Smooth muscle cell (in vitro differentiated cells): ENCODE results near the gene CNDP1. TPM values are rescaled to one million over a fixed set of nuclear protein-coding genes. Genes with fewer than 3 reads are reported as not detected.

Source experiments
- DNase-seq: peaks from one replicate; lab custom pipeline; 2025; ENCODE audit not compliant: unreplicated experiment; lab: John Stamatoyannopoulos, UW
- H2AFZ ChIP-seq: fragments of 200-600 bp; sonication (generic); 2 replicates; pipeline ENCODE4 v1.6.0; 2016; ENCODE audit warnings: antibody characterized with exemption, low read depth, mild to moderate bottlenecking
- H3F3A ChIP-seq: fragments of 200-600 bp; sonication (generic); 2 replicates; pipeline ENCODE4 v1.6.0; 2017; ENCODE audit warnings: antibody characterized with exemption, low read depth
- H3K27ac ChIP-seq: fragments of 200-600 bp; sonication (generic); 2 replicates; pipeline ENCODE4 v1.5.1; 2016; ENCODE audit warnings: low read depth, mild to moderate bottlenecking
- H3K27me3 ChIP-seq: fragments of 200-600 bp; sonication (generic); 2 replicates; pipeline ENCODE4 v1.6.1; 2016; ENCODE audit warnings: low read depth, mild to moderate bottlenecking
- H3K36me3 ChIP-seq: fragments of 200-600 bp; sonication (generic); 2 replicates; pipeline ENCODE4 v1.5.1; 2016; ENCODE audit warnings: low read depth
- H3K4me1 ChIP-seq: fragments of 200-600 bp; sonication (generic); 2 replicates; pipeline ENCODE4 v1.5.1; 2016; ENCODE audit warnings: low read depth
- H3K4me2 ChIP-seq: fragments of 200-600 bp; sonication (generic); 2 replicates; pipeline ENCODE4 v1.6.0; 2016; ENCODE audit warnings: mild to moderate bottlenecking
- H3K4me3 ChIP-seq: fragments of 200-600 bp; sonication (generic); 2 replicates; pipeline ENCODE4 v1.5.1; 2016; ENCODE audit warnings: mild to moderate bottlenecking
- H3K79me2 ChIP-seq: fragments of 200-600 bp; sonication (generic); 2 replicates; pipeline ENCODE4 v1.6.0; 2016; ENCODE audit warnings: low read depth, mild to moderate bottlenecking
- H3K9ac ChIP-seq: fragments of 200-600 bp; sonication (generic); 2 replicates; pipeline ENCODE4 v1.6.0; 2016; ENCODE audit warnings: low read depth
- H3K9me3 ChIP-seq: fragments of 200-600 bp; sonication (generic); replicated peaks from 2 replicates; pipeline ENCODE4 v1.5.1; 2016; ENCODE audit warnings: low read depth
- H4K20me1 ChIP-seq: fragments of 200-600 bp; sonication (generic); 2 replicates; pipeline ENCODE4 v1.6.0; 2016; ENCODE audit warnings: low read depth
- WGBS: methylation state at CpG from one replicate; pipeline ENCODE4 v1.1.7; 2016; ENCODE audit warnings: low lambda C conversion rate; 5-methylcytosine and 5-hydroxymethylcytosine counted together
- polyA plus RNA-seq: library from polyadenylated mRNA; unstranded; fragments of >200 nt; fragmentation: Nextera tagmentation; extraction: Ambion mirVana; gene quantifications from 2 replicates; pipeline ENCODE4 v1.2.1, GENCODE V29; 2016
- total RNA-seq: library from RNA; depleted of rRNA; stranded (reverse); fragments of >200 nt; gene quantifications from 2 replicates; pipeline ENCODE4 v1.2.3, GENCODE V29; 2014
- TF ChIP-seq, protein P1 (sequence below): fragments of 200-600 bp; sonication (generic); IDR thresholded peaks from 2 replicates; pipeline ENCODE4 v1.5.1; 2017; ENCODE audit warnings: borderline replicate concordance, mild to moderate bottlenecking, antibody characterized with exemption; ENCODE audit not compliant: insufficient read depth, poor library complexity, severe bottlenecking

Gene CNDP1
- total and polyA plus RNA-seq, 2 experiments from 2014 or later: not detected

DNA sequence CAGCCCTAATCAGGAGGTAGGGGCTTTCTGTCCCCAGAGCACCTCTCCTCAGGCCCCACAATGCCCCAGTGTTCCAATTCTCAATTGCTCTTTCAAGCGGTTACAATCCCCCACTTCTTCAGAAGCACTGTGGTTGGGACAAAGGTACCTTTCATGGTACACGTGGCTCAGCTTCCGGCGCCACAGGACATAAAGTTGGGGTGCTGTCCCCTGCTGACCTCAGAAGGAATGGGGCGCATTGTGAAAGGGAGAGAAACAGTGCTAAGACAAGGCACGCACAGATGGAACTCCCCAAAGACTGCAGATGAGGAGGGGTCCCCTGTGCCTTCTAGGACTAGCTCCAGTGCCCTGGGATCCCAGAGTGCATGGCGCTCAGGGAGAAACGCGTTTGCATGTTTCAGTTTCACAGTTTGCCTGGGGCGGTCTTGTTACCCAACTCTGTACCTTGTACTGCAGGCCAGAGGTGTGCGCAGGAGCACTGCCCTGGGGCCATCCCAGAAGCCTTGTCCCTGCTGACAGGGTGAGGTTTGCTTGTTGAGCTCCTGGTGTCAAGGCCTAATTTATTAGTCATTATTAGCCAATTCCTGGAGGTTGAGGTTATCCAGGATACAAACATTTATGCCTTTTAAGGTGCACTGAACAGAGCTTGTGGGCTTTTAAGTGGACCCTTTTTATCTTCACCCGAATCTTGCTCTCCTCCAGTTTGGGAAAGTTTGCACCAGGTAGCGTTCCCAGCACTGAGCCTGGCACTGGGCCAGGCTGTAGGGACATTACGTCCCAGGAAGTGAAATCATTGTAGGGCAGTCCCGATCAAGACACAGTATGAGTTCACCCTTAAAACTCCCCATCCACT lies 7.6 kb downstream of the CNDP1 start:
- DNase-seq: no peak
- Histone ChIP-seq H3K4me1 (no peaks in the 10 kb centered on the region), H3F3A (no peaks in the 10 kb centered on the region), H3K4me2 (no peak overlapping the region), H3K9me3 (no peaks in the 10 kb centered on the region), H4K20me1 (no peaks in the 10 kb centered on the region), H3K27me3 (no peaks in the 10 kb centered on the region), H3K79me2 (no peaks in the 10 kb centered on the region), H3K36me3 (no peaks in the 10 kb centered on the region), H3K4me3 (no peak overlapping the region), H3K27ac (no peak overlapping the region), H3K9ac (no peak overlapping the region), H2AFZ (no peak overlapping the region)
- TF ChIP-seq, protein P1, sequence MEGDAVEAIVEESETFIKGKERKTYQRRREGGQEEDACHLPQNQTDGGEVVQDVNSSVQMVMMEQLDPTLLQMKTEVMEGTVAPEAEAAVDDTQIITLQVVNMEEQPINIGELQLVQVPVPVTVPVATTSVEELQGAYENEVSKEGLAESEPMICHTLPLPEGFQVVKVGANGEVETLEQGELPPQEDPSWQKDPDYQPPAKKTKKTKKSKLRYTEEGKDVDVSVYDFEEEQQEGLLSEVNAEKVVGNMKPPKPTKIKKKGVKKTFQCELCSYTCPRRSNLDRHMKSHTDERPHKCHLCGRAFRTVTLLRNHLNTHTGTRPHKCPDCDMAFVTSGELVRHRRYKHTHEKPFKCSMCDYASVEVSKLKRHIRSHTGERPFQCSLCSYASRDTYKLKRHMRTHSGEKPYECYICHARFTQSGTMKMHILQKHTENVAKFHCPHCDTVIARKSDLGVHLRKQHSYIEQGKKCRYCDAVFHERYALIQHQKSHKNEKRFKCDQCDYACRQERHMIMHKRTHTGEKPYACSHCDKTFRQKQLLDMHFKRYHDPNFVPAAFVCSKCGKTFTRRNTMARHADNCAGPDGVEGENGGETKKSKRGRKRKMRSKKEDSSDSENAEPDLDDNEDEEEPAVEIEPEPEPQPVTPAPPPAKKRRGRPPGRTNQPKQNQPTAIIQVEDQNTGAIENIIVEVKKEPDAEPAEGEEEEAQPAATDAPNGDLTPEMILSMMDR: no peak
- 81% methylated on average over 15 of the region's 15 CpGs for WGBS

DNA sequence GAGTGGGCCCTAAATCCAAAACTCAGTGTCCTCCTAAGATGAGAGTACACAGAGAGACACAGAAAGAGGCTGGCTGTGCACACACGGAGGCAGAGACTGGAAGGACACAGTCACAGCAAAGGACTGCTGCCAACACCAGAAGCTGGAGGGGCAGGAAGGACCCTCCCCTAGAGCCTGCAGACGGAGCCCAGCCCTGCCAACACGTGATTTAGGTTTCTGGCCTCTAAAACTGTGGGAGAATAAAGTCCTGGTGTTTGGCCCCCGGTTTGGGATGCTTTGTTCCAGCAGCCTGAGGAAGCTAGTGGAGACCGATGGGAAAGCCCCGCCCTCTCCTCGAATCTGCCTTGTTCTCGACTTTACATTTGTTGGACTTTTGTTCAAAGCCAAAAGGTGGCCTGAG lies 10.6 kb downstream of the CNDP1 start:
- WGBS: 80% methylated on average over 8 of the region's 8 CpGs
- H3K27ac ChIP-seq: no peak overlapping the region
- no peaks in the 10 kb centered on the region for H3K36me3 ChIP-seq
- no peak overlapping the region for H3K4me3 ChIP-seq
- peaks cover 7% of the 10 kb centered on the region for H3K9me3 ChIP-seq
- no peak overlapping the region for H3K9ac ChIP-seq
- no peak overlapping the region for H2AFZ ChIP-seq
- no peaks in the 10 kb centered on the region for H4K20me1 ChIP-seq
- no peaks in the 10 kb centered on the region for H3F3A ChIP-seq
- no peaks in the 10 kb centered on the region for H3K4me1 ChIP-seq
- H3K27me3 ChIP-seq: no peaks in the 10 kb centered on the region
- TF ChIP-seq, protein P1: no peak
- DNase-seq: no peak
- no peak overlapping the region for H3K4me2 ChIP-seq
- no peaks in the 10 kb centered on the region for H3K79me2 ChIP-seq

DNA sequence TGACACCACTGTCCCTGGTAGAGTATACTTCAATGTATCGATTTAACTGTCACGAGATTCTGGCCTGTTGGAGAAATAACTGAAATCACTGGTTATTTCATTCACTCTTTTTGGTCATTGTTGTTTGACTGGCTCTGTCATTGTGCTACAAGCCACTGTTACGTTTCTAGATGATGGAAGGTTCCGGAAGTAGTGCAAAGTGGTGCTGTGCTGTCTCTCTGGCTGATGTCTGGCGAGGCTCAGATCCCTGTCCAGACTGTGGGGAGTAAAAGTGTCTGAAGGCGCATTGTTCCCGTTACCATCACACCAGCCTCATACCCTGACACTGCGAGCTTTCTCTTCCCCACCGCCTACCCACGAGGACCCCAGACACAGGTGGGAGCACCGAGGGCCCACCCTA lies 11.7 kb downstream of the CNDP1 start:
- Histone ChIP-seq H3K79me2 (no peaks in the 10 kb centered on the region), H2AFZ (no peak overlapping the region)
- 91% methylated on average over 11 of the region's 11 CpGs for WGBS

More for the DNA sequence above, 11.7 kb downstream of the CNDP1 start:
- TF ChIP-seq, protein P1: no peak
- no peak overlapping the region for H3K4me3 ChIP-seq
- no peaks in the 10 kb centered on the region for H3K4me1 ChIP-seq
- no peaks in the 10 kb centered on the region for H3F3A ChIP-seq
- DNase-seq: no peak
- no peak overlapping the region for H3K4me2 ChIP-seq
- no peak overlapping the region for H3K9ac ChIP-seq
- no peaks in the 10 kb centered on the region for H4K20me1 ChIP-seq
- no peak overlapping the region for H3K27ac ChIP-seq
- peaks cover 7% of the 10 kb centered on the region for H3K9me3 ChIP-seq
- no peaks in the 10 kb centered on the region for H3K36me3 ChIP-seq
- no peaks in the 10 kb centered on the region for H3K27me3 ChIP-seq
